DND-41 (cell line): Measurements from ENCODE around the gene RETSAT.

Source experiments
- ATAC-seq: fragments of 200-7000 bp; cut with Tn5 transposase; 3 replicates; pipeline ENCODE4 v1.9.1; 2021; ENCODE audit warnings: low read depth; ENCODE audit not compliant: insufficient read depth
- DNase-seq: peaks from one replicate; pipeline ENCODE4 v3.0.0-alpha.2; 2020
- H2AFZ ChIP-seq: 2 replicates; pipeline ENCODE4 v1.6.0; 2012; ENCODE audit warnings: low read depth, low read length
- H3K27ac ChIP-seq: 2 replicates; pipeline ENCODE4 v1.5.1; 2012; ENCODE audit warnings: low read length, inconsistent platforms
- H3K27me3 ChIP-seq: fragments of 200-600 bp; sonication (generic); 2 replicates; pipeline ENCODE4 v1.6.0; 2012; ENCODE audit warnings: low read length, mild to moderate bottlenecking, inconsistent platforms; ENCODE audit not compliant: insufficient read depth, poor library complexity
- H3K36me3 ChIP-seq: 2 replicates; pipeline ENCODE4 v1.5.1; 2012; ENCODE audit warnings: low read length, inconsistent platforms; ENCODE audit not compliant: insufficient read depth
- H3K4me1 ChIP-seq: 2 replicates; pipeline ENCODE4 v1.5.1; 2012; ENCODE audit warnings: mild to moderate bottlenecking, low read length; ENCODE audit not compliant: insufficient read depth
- H3K4me2 ChIP-seq: 2 replicates; pipeline ENCODE4 v1.6.0; 2012; ENCODE audit warnings: mild to moderate bottlenecking, moderate library complexity, low read length, inconsistent platforms; ENCODE audit not compliant: insufficient read depth
- H3K4me3 ChIP-seq, 2 experiments: fragments of 200-600 bp in 1 of 2; shearing (Covaris generic) in 1 of 2; 2 replicates each; pipeline ENCODE4 v1.5.1; 2012 to 2016; ENCODE audit warnings: inconsistent platforms in 2 of 2, low read length in 2 of 2, mild to moderate bottlenecking in 2 of 2, low read depth in 1 of 2, moderate library complexity in 1 of 2
- H3K79me2 ChIP-seq: 2 replicates; pipeline ENCODE4 v1.6.0; 2012; ENCODE audit warnings: low read length, inconsistent platforms; ENCODE audit not compliant: insufficient read depth
- H3K9ac ChIP-seq: 2 replicates; pipeline ENCODE4 v1.6.0; 2012; ENCODE audit warnings: low read depth, mild to moderate bottlenecking, inconsistent platforms, low read length, moderate library complexity
- H3K9me3 ChIP-seq: 2 replicates; pipeline ENCODE4 v1.5.1; 2012; ENCODE audit warnings: low read length, moderate library complexity, mild to moderate bottlenecking, inconsistent platforms; ENCODE audit not compliant: insufficient read depth, severe bottlenecking
- H4K20me1 ChIP-seq: 2 replicates; pipeline ENCODE4 v1.6.0; 2012; ENCODE audit warnings: low read length; ENCODE audit not compliant: insufficient read depth
- CTCF ChIP-seq: IDR thresholded peaks from 2 replicates; pipeline ENCODE4 v1.5.1; 2012; ENCODE audit warnings: borderline replicate concordance, low read length, moderate library complexity, mild to moderate bottlenecking; ENCODE audit not compliant: poor library complexity, severe bottlenecking; ENCODE audit errors: extremely low read depth
- EZH2 ChIP-seq: IDR thresholded peaks from 3 replicates; pipeline ENCODE4 v1.6.1; 2012; ENCODE audit warnings: borderline replicate concordance, low read depth, mild to moderate bottlenecking, moderate library complexity, low read length, inconsistent platforms; ENCODE audit not compliant: severe bottlenecking

The RETSAT gene

DNA sequence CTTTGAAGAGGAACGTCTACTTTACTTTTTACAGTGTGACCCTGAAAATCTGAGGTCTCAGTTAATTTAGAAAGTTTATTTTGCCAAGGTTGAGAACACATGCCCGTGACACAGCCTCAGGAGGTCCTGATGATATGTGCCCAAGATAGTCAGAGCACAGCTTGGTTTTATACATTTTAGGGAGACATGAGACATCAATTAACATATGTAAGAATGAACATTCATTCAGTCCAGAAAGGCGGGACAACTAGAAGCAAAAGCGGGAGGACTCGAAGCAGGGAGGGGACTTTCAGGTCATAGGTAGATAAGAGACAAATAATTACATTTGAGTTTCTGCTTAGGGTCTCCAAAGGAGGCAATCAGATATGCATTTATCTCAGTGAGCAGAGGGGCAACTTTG, 23.9 kb upstream of the RETSAT start:
- Histone ChIP-seq H3K27ac (no peak overlapping the region), H2AFZ (no peak overlapping the region), H3K4me2 (no peak overlapping the region), H3K4me3 (no peak overlapping the region), H3K4me1 (no peaks in the 10 kb centered on the region), H3K36me3 (peaks cover 36% of the 10 kb centered on the region), H3K79me2 (no peaks in the 10 kb centered on the region), H3K9ac (no peak overlapping the region), H3K9me3 (peaks cover 15% of the 10 kb centered on the region), H3K27me3 (no peaks in the 10 kb centered on the region), H4K20me1 (no peaks in the 10 kb centered on the region)
- DNase-seq (no peak), ATAC-seq (no peak)
- TF ChIP-seq CTCF = no peak
- TF ChIP-seq EZH2 = no peak

- Histone ChIP-seq H4K20me1 (no peaks in the 10 kb centered on the region), H3K36me3 (peaks cover 36% of the 10 kb centered on the region), H3K9ac (no peak overlapping the region), H3K4me3 (no peak overlapping the region), H3K9me3 (peaks cover 15% of the 10 kb centered on the region), H3K79me2 (no peaks in the 10 kb centered on the region), H2AFZ (no peak overlapping the region), H3K27me3 (no peaks in the 10 kb centered on the region), H3K27ac (no peak overlapping the region), H3K4me1 (no peaks in the 10 kb centered on the region), H3K4me2 (no peak overlapping the region)
- DNase-seq (no peak), ATAC-seq (no peak)
- TF ChIP-seq CTCF = no peak
- no peak for TF ChIP-seq EZH2
Observed at GRCh38 chr2:85377083-85377482, 22.8 kb upstream of the RETSAT start.

GRCh38 chr2:85376291-85377065, 22.1 kb upstream of the RETSAT start:
- Histone ChIP-seq H3K9ac (no peak overlapping the region), H3K27ac (no peak overlapping the region), H3K36me3 (peaks cover 36% of the 10 kb centered on the region), H3K4me2 (no peak overlapping the region), H3K4me1 (no peaks in the 10 kb centered on the region), H4K20me1 (no peaks in the 10 kb centered on the region), H3K4me3 (no peak overlapping the region), H3K9me3 (peaks cover 15% of the 10 kb centered on the region), H3K79me2 (no peaks in the 10 kb centered on the region), H2AFZ (no peak overlapping the region), H3K27me3 (no peaks in the 10 kb centered on the region)
- no peak for TF ChIP-seq CTCF
- TF ChIP-seq EZH2 = no peak
- DNase-seq = no peak
- no peak for ATAC-seq

GRCh38 chr2:85371045-85371444, 16.7 kb upstream of the RETSAT start:
- no peaks in the 10 kb centered on the region for H3K79me2 ChIP-seq
- H4K20me1 ChIP-seq = no peaks in the 10 kb centered on the region
- DNase-seq = no peak
- no peaks in the 10 kb centered on the region; the same call in none of the 2 replicates for H3K36me3 ChIP-seq
- no peak overlapping the region for H3K9ac ChIP-seq
- ATAC-seq = no peak
- no peaks in the 10 kb centered on the region for H3K9me3 ChIP-seq
- no peaks in the 10 kb centered on the region for H3K4me1 ChIP-seq
- no peaks in the 10 kb centered on the region for H3K27me3 ChIP-seq
- H2AFZ ChIP-seq = no peak overlapping the region
- no peak overlapping the region for H3K4me3 ChIP-seq
- TF ChIP-seq CTCF (no peak), EZH2 (no peak)
- no peak overlapping the region for H3K27ac ChIP-seq
- H3K4me2 ChIP-seq = no peak overlapping the region
